Measurements from ENCODE around the gene GRM2. TPM values are rescaled to one million over a fixed set of nuclear protein-coding genes. Genes with fewer than 3 reads are reported as not detected.
"Not testable (repeated sequence)": the region's sequence is repeated elsewhere in the genome, so short reads cannot be mapped to it uniquely, and the experiment has no call there.

GRM2 gene
- total and polyA plus RNA-seq, 2 donors (not counting 1 experiment from before 2014, with no cell fraction given): under 0.01 to 0.06 TPM

- H3K36me3 ChIP-seq (ENCODE audit: control insufficient read depth, insufficient read depth, low read length): no peaks in the 10 kb centered on the region
- no peak overlapping the region for H2AFZ ChIP-seq (ENCODE audit: low read length)
- no peak overlapping the region for H3K4me2 ChIP-seq (ENCODE audit: extremely low read depth, insufficient read depth, low read length)
- no peaks in the 10 kb centered on the region for H4K20me1 ChIP-seq (ENCODE audit: control insufficient read depth, extremely low read depth, insufficient read depth, low read length)
- DNase-seq (ENCODE audit: low read depth in 2 of 2): no peak
- no peak overlapping the region for H3K4me3 ChIP-seq (replicated peaks in 1 of 4; ENCODE audit: control extremely low read depth in 1 of 4, insufficient read depth in 1 of 4, low read depth in 3 of 4, low read length in 4 of 4)
- no peaks in the 10 kb centered on the region for H3K27me3 ChIP-seq (ENCODE audit: control insufficient read depth, insufficient read depth, low read length)
- no peaks in the 10 kb centered on the region for H3K79me2 ChIP-seq (ENCODE audit: control insufficient read depth, insufficient read depth, low read length)
- no peak overlapping the region for H3K9ac ChIP-seq (ENCODE audit: insufficient read depth, low read length)
- no peaks in the 10 kb centered on the region for H3K9me3 ChIP-seq (ENCODE audit: control insufficient read depth, insufficient read depth, low read depth, low read length)
- H3K27ac ChIP-seq (ENCODE audit: insufficient read depth, low read length): no peak overlapping the region
- no peaks in the 10 kb centered on the region for H3K4me1 ChIP-seq (ENCODE audit: control insufficient read depth, extremely low read depth, insufficient read depth, low read length)
- TF ChIP-seq EZH2 (IDR thresholded peaks at IDR 0.05; ENCODE audit: low read length, missing control alignments) (no peak), CTCF (conservative IDR thresholded peaks at IDR 0.05 in 1 of 2, IDR thresholded peaks at IDR 0.05 in 1 of 2; ENCODE audit: low read depth in 1 of 2, low read length in 2 of 2) (no peak)
Measured at GRCh38 chr3:51735950-51736349, 29.1 kb downstream of the GRM2 start.

- no peaks in the 10 kb centered on the region for H3K4me1 ChIP-seq (ENCODE audit: control insufficient read depth, extremely low read depth, insufficient read depth, low read length)
- H3K36me3 ChIP-seq (ENCODE audit: control insufficient read depth, insufficient read depth, low read length): no peaks in the 10 kb centered on the region
- no peak overlapping the region for H3K4me3 ChIP-seq (replicated peaks in 1 of 4; ENCODE audit: control extremely low read depth in 1 of 4, insufficient read depth in 1 of 4, low read depth in 3 of 4, low read length in 4 of 4)
- no peaks in the 10 kb centered on the region for H4K20me1 ChIP-seq (ENCODE audit: control insufficient read depth, extremely low read depth, insufficient read depth, low read length)
- H3K4me2 ChIP-seq (ENCODE audit: extremely low read depth, insufficient read depth, low read length): no peak overlapping the region
- no peaks in the 10 kb centered on the region for H3K79me2 ChIP-seq (ENCODE audit: control insufficient read depth, insufficient read depth, low read length)
- H3K9ac ChIP-seq (ENCODE audit: insufficient read depth, low read length): no peak overlapping the region
- no peak for DNase-seq (ENCODE audit: low read depth in 2 of 2)
- no peaks in the 10 kb centered on the region for H3K9me3 ChIP-seq (ENCODE audit: control insufficient read depth, insufficient read depth, low read depth, low read length)
- H3K27me3 ChIP-seq (ENCODE audit: control insufficient read depth, insufficient read depth, low read length): no peaks in the 10 kb centered on the region
- no peak overlapping the region for H2AFZ ChIP-seq (ENCODE audit: low read length)
- no peak overlapping the region for H3K27ac ChIP-seq (ENCODE audit: insufficient read depth, low read length)
- TF ChIP-seq EZH2 (IDR thresholded peaks at IDR 0.05; ENCODE audit: low read length, missing control alignments) (no peak), CTCF (conservative IDR thresholded peaks at IDR 0.05 in 1 of 2, IDR thresholded peaks at IDR 0.05 in 1 of 2; ENCODE audit: low read depth in 1 of 2, low read length in 2 of 2) (no peak)
Measured at GRCh38 chr3:51739110-51739509, 32.2 kb downstream of the GRM2 start.

GRCh38 chr3:51742320-51742719 lies 35.5 kb downstream of the GRM2 start:
- not testable (repeated sequence) for H3K9ac ChIP-seq (ENCODE audit: insufficient read depth, low read length); DNase-seq (ENCODE audit: low read depth in 2 of 2); H3K9me3 ChIP-seq (ENCODE audit: control insufficient read depth, insufficient read depth, low read depth, low read length); H3K4me3 ChIP-seq (replicated peaks in 1 of 4; ENCODE audit: control extremely low read depth in 1 of 4, insufficient read depth in 1 of 4, low read depth in 3 of 4, low read length in 4 of 4); H3K79me2 ChIP-seq (ENCODE audit: control insufficient read depth, insufficient read depth, low read length); H4K20me1 ChIP-seq (ENCODE audit: control insufficient read depth, extremely low read depth, insufficient read depth, low read length); H3K4me2 ChIP-seq (ENCODE audit: extremely low read depth, insufficient read depth, low read length); H3K27ac ChIP-seq (ENCODE audit: insufficient read depth, low read length); H2AFZ ChIP-seq (ENCODE audit: low read length); H3K27me3 ChIP-seq (ENCODE audit: control insufficient read depth, insufficient read depth, low read length); H3K4me1 ChIP-seq (ENCODE audit: control insufficient read depth, extremely low read depth, insufficient read depth, low read length); H3K36me3 ChIP-seq (ENCODE audit: control insufficient read depth, insufficient read depth, low read length)

- DNase-seq (ENCODE audit: low read depth in 2 of 2): not testable (repeated sequence)
Measured at GRCh38 chr3:51742978-51743377, 36.1 kb downstream of the GRM2 start.

More at GRCh38 chr3:51742978-51743377, 36.1 kb downstream of the GRM2 start:
- not testable (repeated sequence) for H3K79me2 ChIP-seq (ENCODE audit: control insufficient read depth, insufficient read depth, low read length); H3K4me2 ChIP-seq (ENCODE audit: extremely low read depth, insufficient read depth, low read length); H3K36me3 ChIP-seq (ENCODE audit: control insufficient read depth, insufficient read depth, low read length); H3K4me1 ChIP-seq (ENCODE audit: control insufficient read depth, extremely low read depth, insufficient read depth, low read length); H2AFZ ChIP-seq (ENCODE audit: low read length); H3K9ac ChIP-seq (ENCODE audit: insufficient read depth, low read length); H3K27me3 ChIP-seq (ENCODE audit: control insufficient read depth, insufficient read depth, low read length); H3K27ac ChIP-seq (ENCODE audit: insufficient read depth, low read length); H3K4me3 ChIP-seq (replicated peaks in 1 of 4; ENCODE audit: control extremely low read depth in 1 of 4, insufficient read depth in 1 of 4, low read depth in 3 of 4, low read length in 4 of 4); H3K9me3 ChIP-seq (ENCODE audit: control insufficient read depth, insufficient read depth, low read depth, low read length); H4K20me1 ChIP-seq (ENCODE audit: control insufficient read depth, extremely low read depth, insufficient read depth, low read length)

Data from fibroblast of lung (primary cell).